LNCAP (cell line): Measurements from ENCODE around the gene PON3.

Experiments
- TF ChIP-seq, protein P1 (sequence below): fragments of 450-650 bp; IDR thresholded peaks from 2 replicates; pipeline ENCODE4 v1.5.1; 2017; ENCODE audit warnings: mild to moderate bottlenecking

PON3 gene

DNA sequence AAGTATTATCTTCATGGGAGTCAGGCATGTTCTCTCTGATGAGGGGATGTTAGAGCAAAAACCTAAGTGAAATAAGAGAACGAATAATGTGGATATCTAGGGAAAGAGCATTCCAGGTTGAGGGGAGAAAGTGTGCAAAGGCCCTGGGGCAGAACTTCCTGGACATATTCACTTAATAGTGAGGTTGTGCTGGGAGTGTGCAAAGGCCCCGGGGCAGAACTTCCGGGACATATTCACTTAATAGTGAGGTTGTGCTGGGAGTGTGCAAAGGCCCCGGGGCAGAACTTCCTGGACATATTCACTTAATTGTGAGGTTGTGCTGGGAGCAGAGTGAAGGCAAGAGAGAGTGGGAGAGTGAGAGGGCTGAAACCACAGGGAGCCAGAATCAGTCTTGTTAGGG is 83.6 kb downstream of the PON3 start:
- TF ChIP-seq, protein P1, sequence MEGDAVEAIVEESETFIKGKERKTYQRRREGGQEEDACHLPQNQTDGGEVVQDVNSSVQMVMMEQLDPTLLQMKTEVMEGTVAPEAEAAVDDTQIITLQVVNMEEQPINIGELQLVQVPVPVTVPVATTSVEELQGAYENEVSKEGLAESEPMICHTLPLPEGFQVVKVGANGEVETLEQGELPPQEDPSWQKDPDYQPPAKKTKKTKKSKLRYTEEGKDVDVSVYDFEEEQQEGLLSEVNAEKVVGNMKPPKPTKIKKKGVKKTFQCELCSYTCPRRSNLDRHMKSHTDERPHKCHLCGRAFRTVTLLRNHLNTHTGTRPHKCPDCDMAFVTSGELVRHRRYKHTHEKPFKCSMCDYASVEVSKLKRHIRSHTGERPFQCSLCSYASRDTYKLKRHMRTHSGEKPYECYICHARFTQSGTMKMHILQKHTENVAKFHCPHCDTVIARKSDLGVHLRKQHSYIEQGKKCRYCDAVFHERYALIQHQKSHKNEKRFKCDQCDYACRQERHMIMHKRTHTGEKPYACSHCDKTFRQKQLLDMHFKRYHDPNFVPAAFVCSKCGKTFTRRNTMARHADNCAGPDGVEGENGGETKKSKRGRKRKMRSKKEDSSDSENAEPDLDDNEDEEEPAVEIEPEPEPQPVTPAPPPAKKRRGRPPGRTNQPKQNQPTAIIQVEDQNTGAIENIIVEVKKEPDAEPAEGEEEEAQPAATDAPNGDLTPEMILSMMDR, result no peak

DNA sequence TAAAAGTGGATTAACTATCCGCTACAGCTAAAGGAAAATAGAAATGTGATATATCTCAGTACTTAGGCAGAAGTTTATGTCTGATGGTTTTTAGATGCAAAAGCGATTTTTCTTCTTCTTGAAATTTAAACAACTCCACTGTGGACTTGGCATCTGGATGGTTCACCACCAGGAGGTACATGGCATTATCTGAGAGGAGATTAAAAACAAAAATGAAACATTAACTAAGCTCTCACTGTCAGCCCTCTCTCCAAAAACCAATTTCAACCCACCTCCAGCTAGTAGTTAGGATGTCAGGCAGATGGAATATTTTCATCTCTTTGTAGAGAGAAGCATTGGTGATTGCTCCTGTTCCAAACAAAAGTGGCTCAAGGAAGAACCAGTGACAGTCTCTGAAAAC is 84.8 kb downstream of the PON3 start:
- TF ChIP-seq, protein P1, result no peak

DNA sequence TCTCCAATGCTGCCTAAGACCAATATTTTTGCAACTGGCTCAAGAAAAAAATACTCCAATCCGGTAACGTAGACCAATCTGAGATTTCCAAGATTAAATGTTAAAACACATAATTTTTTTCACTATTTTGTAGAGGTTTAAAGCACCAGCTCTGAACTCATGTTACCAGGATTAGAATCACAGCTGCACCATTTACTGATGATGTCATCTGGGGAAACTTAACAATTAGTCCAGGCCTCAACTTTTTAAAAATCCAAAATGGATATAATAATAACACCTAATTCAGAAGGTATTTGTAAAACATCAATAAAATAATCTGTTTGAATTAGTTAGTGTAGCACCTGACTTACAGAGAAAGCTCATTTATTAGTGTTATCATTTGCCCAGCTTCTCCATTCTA is 86.2 kb downstream of the PON3 start:
- TF ChIP-seq, protein P1, result no peak
